ENCODE data around the gene FANK1.

GRCh38 chr10:126012485-126012884 is 116.1 kb downstream of the FANK1 start:
- TF ChIP-seq EZH2phosphoT487 (IDR thresholded peaks at IDR 0.05; ENCODE audit: insufficient read depth, low read depth): no peak
- TF ChIP-seq EZH2 (IDR thresholded peaks at IDR 0.05; ENCODE audit: insufficient read depth, poor library complexity, severe bottlenecking): no peak
